Panc1 (cell line): ENCODE measurements around the gene ADAMTS7. TPM values are rescaled to one million over a fixed set of nuclear protein-coding genes. Genes with fewer than 3 reads are reported as not detected.

Source experiments
- ATAC-seq: fragments of 200-7000 bp; cut with Tn5 transposase; 2 replicates; pipeline ENCODE4 v1.9.1; 2020; ENCODE audit warnings: mild to moderate bottlenecking, moderate library complexity
- BruUV-seq: library from RNA; stranded (reverse); fragments of 400-500 nt; replicated peaks from 2 replicates; lab custom pipeline; 2021; lab: Mats Ljungman, UMichigan
- CTCF ChIA-PET: fragments of 300-600 bp; sonication (Branson Sonifier 250); formaldehyde crosslinking; loops from one replicate; lab custom pipeline; 2022; ENCODE audit warnings: antibody characterized with exemption; lab: Charles Lee
- POLR2A ChIA-PET: fragments of 300-600 bp; sonication (Branson Sonifier 250); formaldehyde crosslinking; loops from one replicate; lab custom pipeline; 2022; ENCODE audit warnings: antibody characterized with exemption; lab: Charles Lee
- DNase-seq: peaks from one replicate; pipeline ENCODE4 v3.0.0-alpha.2; 2010; ENCODE audit warnings: low read depth, low spot score
- H3K27ac ChIP-seq: 2 replicates; pipeline ENCODE4 v1.5.1; 2011; ENCODE audit warnings: mild to moderate bottlenecking, low read length, inconsistent platforms
- H3K27me3 ChIP-seq: fragments of 200-500 bp; sonication (Bioruptor generic); 2 replicates; pipeline ENCODE4 v1.6.0; 2014; ENCODE audit warnings: low read length, inconsistent platforms; ENCODE audit not compliant: control insufficient read depth, insufficient read depth
- H3K36me3 ChIP-seq: fragments of 200-500 bp; sonication (Bioruptor generic); 2 replicates; pipeline ENCODE4 v1.5.1; 2014; ENCODE audit warnings: inconsistent platforms, mild to moderate bottlenecking, low read length, moderate library complexity; ENCODE audit not compliant: control insufficient read depth, insufficient read depth
- H3K4me1 ChIP-seq: 2 replicates; pipeline ENCODE4 v1.5.1; 2011; ENCODE audit warnings: inconsistent platforms, mild to moderate bottlenecking, low read length, moderate library complexity; ENCODE audit not compliant: control insufficient read depth, insufficient read depth
- H3K4me3 ChIP-seq, 2 experiments: 2 replicates each; pipeline ENCODE4 v1.5.1; 2011 to 2012; ENCODE audit warnings: low read depth in 2 of 2, low read length in 2 of 2, mild to moderate bottlenecking in 2 of 2, inconsistent platforms in 1 of 2, moderate library complexity in 1 of 2
- H3K9me3 ChIP-seq: fragments of 200-500 bp; sonication (Bioruptor generic); 2 replicates; pipeline ENCODE4 v1.5.1; 2014; ENCODE audit warnings: low read depth, mild to moderate bottlenecking, inconsistent platforms, low read length, moderate library complexity; ENCODE audit not compliant: control insufficient read depth, insufficient read depth
- POLR2AphosphoS5 ChIP-seq: IDR thresholded peaks from 2 replicates; pipeline ENCODE4 v1.6.1; 2012; ENCODE audit warnings: mild to moderate bottlenecking, low read depth, low read length, moderate library complexity
- REST ChIP-seq, 2 experiments: IDR thresholded peaks; 2 replicates each; pipeline ENCODE4 v1.6.1; 2011 to 2012; ENCODE audit warnings: low read depth in 2 of 2, control low read depth in 1 of 2, low read length in 1 of 2, mild to moderate bottlenecking in 1 of 2, moderate library complexity in 1 of 2; ENCODE audit not compliant: insufficient read depth in 1 of 2
- SIN3A ChIP-seq: IDR thresholded peaks from 2 replicates; pipeline ENCODE4 v1.6.1; 2012; ENCODE audit warnings: low read depth, mild to moderate bottlenecking, low read length, moderate library complexity, borderline replicate concordance; ENCODE audit not compliant: insufficient read depth
- TCF7L2 ChIP-seq: IDR thresholded peaks from 2 replicates; pipeline ENCODE4 v1.6.1; 2011; ENCODE audit warnings: mild to moderate bottlenecking, low read depth, low read length, inconsistent platforms
- in situ Hi-C: cut with HindIII; loops from 2 replicates; pipeline ENCODE4 v1.10.0; 2016; ENCODE audit warnings: low sequenced_read_pairs, low pct_unique_long_range_greater_than_20kb
- intact Hi-C: fragments of 100-400 bp; cut with micrococcal nuclease; formaldehyde crosslinking; loops from one replicate; pipeline ENCODE4 v1.10.0; 2022; ENCODE audit not compliant: unreplicated experiment
- total RNA-seq: library from RNA; stranded (reverse); gene quantifications from one replicate; pipeline ENCODE4 v1.2.1, GENCODE V29; 2021; ENCODE audit not compliant: unreplicated experiment
- TF ChIP-seq, protein P1 (sequence below): fragments of 450-650 bp; IDR thresholded peaks from 2 replicates; pipeline ENCODE4 v1.5.1; 2017; ENCODE audit warnings: mild to moderate bottlenecking

ADAMTS7 gene
- total RNA-seq, 1 experiment from 2014 or later, result 1.0 TPM

DNA sequence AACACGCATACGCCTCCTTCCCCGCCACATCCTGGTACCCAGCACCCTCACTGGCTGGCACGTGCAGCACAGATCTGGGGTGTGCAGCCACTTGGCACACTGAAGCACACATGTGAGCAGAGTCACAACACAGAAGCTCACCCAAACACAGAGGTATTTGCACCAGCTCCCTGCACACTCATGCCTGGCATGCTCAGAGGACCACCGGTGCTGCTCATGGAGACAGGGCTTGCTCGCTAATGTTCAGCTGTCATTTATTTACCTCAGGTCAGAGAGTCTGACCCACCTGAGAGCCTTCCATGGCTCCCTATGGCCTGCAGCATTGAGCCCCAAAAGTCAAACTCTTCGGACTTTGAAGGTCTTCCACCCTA is 70.4 kb downstream of the ADAMTS7 start:
- Histone ChIP-seq H3K27me3 (no peaks in the 10 kb centered on the region), H3K4me3 (no peak overlapping the region), H3K36me3 (no peaks in the 10 kb centered on the region), H3K27ac (no peak overlapping the region), H3K4me1 (peaks cover 2% of the 10 kb centered on the region; the same call in 1 of the 2 replicates), H3K9me3 (no peaks in the 10 kb centered on the region)
- in situ Hi-C loops (no loop called here), intact Hi-C loops (no loop called here)
- DNase-seq, result no peak
- no TSS peak for BruUV-seq
- ChIA-PET CTCF (interaction anchor here (1.4 kb wide), 1 partner anchor 31 kb away, joined by 4 read pairs; no protein-coding TSS in a partner anchor), POLR2A (no interaction called here)
- TF ChIP-seq TCF7L2, result no peak
- TF ChIP-seq SIN3A, result no peak
- no peak for TF ChIP-seq REST (IDR thresholded peaks at IDR 0.05; ENCODE audit: insufficient read depth in 1 of 2, low read depth in 2 of 2, low read length in 1 of 2)
- TF ChIP-seq, protein P1, sequence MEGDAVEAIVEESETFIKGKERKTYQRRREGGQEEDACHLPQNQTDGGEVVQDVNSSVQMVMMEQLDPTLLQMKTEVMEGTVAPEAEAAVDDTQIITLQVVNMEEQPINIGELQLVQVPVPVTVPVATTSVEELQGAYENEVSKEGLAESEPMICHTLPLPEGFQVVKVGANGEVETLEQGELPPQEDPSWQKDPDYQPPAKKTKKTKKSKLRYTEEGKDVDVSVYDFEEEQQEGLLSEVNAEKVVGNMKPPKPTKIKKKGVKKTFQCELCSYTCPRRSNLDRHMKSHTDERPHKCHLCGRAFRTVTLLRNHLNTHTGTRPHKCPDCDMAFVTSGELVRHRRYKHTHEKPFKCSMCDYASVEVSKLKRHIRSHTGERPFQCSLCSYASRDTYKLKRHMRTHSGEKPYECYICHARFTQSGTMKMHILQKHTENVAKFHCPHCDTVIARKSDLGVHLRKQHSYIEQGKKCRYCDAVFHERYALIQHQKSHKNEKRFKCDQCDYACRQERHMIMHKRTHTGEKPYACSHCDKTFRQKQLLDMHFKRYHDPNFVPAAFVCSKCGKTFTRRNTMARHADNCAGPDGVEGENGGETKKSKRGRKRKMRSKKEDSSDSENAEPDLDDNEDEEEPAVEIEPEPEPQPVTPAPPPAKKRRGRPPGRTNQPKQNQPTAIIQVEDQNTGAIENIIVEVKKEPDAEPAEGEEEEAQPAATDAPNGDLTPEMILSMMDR, result no peak
- TF ChIP-seq POLR2AphosphoS5, result no peak
- no peak for ATAC-seq

- H3K36me3 ChIP-seq, result no peaks in the 10 kb centered on the region
- H3K27ac ChIP-seq, result no peak overlapping the region
- DNase-seq, result no peak
- intact Hi-C loops (no loop called here), in situ Hi-C loops (no loop called here)
- H3K4me3 ChIP-seq, result no peak overlapping the region
- no TSS peak for BruUV-seq
- ATAC-seq, result peak; percentile 90
- H3K9me3 ChIP-seq, result no peaks in the 10 kb centered on the region
- peaks cover 2% of the 10 kb centered on the region; the same call in 1 of the 2 replicates for H3K4me1 ChIP-seq
- CTCF ChIA-PET, result interaction anchor here (0.6 to 1.4 kb wide), 3 partner anchors 11 to 39 kb away, joined by 4 to 7 read pairs (median 4); no protein-coding TSS in a partner anchor
- H3K27me3 ChIP-seq, result no peaks in the 10 kb centered on the region
- POLR2A ChIA-PET, result no interaction called here
- TF ChIP-seq SIN3A (no peak), REST (IDR thresholded peaks at IDR 0.05; ENCODE audit: insufficient read depth in 1 of 2, low read depth in 2 of 2, low read length in 1 of 2) (no peak), TCF7L2 (no peak), POLR2AphosphoS5 (no peak)
- TF ChIP-seq, protein P1, result peak; percentile 79
These were observed 71.0 kb downstream of the ADAMTS7 start for GRCh38 chr15:78739996-78740903.
